Anterior cingulate cortex (tissue), 58 donors: Measurements from ENCODE around the gene EYA3.

Experiments used
- DNase-seq, 58 donors: peaks; one replicate each; lab custom pipeline; 2025; lab: John Stamatoyannopoulos, UW

The EYA3 gene

GRCh38 chr1:28088168-28088961 lies at the start of gene EYA3:
Gene EYA3, minus strand, starts transcription at chr1:28088610. Its CDS starts 30,584 bp downstream, at chr1:28058026.
- DNase-seq: peak; percentile 72 to 98 (median 95)

GRCh38 chr1:28136922-28137613 lies 48.7 kb upstream of the EYA3 start:
- DNase-seq: no peak

- no peak for DNase-seq
Observed at GRCh38 chr1:28136169-28136921, 47.9 kb upstream of the EYA3 start.

GRCh38 chr1:28135371-28136168 lies 47.2 kb upstream of the EYA3 start:
- DNase-seq: no peak

- no peak for DNase-seq
Observed at GRCh38 chr1:28134651-28135207, 46.3 kb upstream of the EYA3 start.

GRCh38 chr1:28132171-28133167 lies 44.1 kb upstream of the EYA3 start:
- DNase-seq: no peak

- DNase-seq: no peak
Observed at GRCh38 chr1:28130901-28131300, 42.5 kb upstream of the EYA3 start.

- DNase-seq: no peak
Observed at GRCh38 chr1:28129150-28129549, 40.7 kb upstream of the EYA3 start.

GRCh38 chr1:28127617-28128257 lies 39.3 kb upstream of the EYA3 start:
- no peak for DNase-seq

- DNase-seq: no peak
Observed at GRCh38 chr1:28126783-28127490, 38.5 kb upstream of the EYA3 start.

GRCh38 chr1:28126212-28126611 lies 37.8 kb upstream of the EYA3 start:
- DNase-seq: no peak

GRCh38 chr1:28123461-28123961 lies 35.1 kb upstream of the EYA3 start:
- DNase-seq: peak in 15 of 58 donors; percentile 4 to 53 (median 10)

- DNase-seq: no peak
Observed at GRCh38 chr1:28122183-28122582, 33.8 kb upstream of the EYA3 start.

- DNase-seq: no peak
Observed at GRCh38 chr1:28119556-28119955, 31.1 kb upstream of the EYA3 start.

- no peak for DNase-seq
Observed at GRCh38 chr1:28118640-28119307, 30.4 kb upstream of the EYA3 start.

GRCh38 chr1:28115267-28115666 lies 26.9 kb upstream of the EYA3 start:
- no peak for DNase-seq

GRCh38 chr1:28114844-28115243 lies 26.4 kb upstream of the EYA3 start:
- DNase-seq: no peak
